Measurements from ENCODE around the gene CTSZ.

DNA sequence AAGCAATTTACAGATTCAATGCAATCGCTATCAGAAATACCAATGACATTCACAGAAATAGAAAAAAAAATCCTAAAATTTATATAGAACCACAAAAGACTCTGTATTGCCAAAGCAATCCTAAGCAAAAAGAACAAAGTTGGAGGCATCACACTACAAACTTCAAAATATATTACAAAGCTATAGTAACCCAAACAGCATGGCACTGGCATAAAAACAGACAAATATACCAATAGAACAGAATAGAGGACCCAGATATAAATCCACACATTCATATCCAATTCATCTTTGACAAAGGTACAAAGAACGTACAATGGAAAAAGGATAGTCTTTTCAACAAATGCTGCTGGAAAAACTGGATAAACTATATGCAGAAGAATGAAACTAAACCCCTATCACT is 37.6 kb downstream of the CTSZ start:
- TF ChIP-seq POLR2A (IDR thresholded peaks at IDR 0.05), result no peak
- TF ChIP-seq, protein P1, sequence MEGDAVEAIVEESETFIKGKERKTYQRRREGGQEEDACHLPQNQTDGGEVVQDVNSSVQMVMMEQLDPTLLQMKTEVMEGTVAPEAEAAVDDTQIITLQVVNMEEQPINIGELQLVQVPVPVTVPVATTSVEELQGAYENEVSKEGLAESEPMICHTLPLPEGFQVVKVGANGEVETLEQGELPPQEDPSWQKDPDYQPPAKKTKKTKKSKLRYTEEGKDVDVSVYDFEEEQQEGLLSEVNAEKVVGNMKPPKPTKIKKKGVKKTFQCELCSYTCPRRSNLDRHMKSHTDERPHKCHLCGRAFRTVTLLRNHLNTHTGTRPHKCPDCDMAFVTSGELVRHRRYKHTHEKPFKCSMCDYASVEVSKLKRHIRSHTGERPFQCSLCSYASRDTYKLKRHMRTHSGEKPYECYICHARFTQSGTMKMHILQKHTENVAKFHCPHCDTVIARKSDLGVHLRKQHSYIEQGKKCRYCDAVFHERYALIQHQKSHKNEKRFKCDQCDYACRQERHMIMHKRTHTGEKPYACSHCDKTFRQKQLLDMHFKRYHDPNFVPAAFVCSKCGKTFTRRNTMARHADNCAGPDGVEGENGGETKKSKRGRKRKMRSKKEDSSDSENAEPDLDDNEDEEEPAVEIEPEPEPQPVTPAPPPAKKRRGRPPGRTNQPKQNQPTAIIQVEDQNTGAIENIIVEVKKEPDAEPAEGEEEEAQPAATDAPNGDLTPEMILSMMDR (IDR thresholded peaks at IDR 0.05), result no peak
- TF ChIP-seq EP300 (IDR thresholded peaks at IDR 0.05), result no peak
